B cell (primary cell): ENCODE results near the gene ERRFI1. TPM values are rescaled to one million over a fixed set of nuclear protein-coding genes. Genes with fewer than 3 reads are reported as not detected.

ENCODE experiments used
- ATAC-seq: fragments of 200-7000 bp; cut with Tn5 transposase; one replicate; pipeline ENCODE4 v1.10.0; 2021; ENCODE audit warnings: low read depth, mild to moderate bottlenecking, moderate number of reproducible peaks, moderate library complexity
- CTCF ChIA-PET: fragments of 350-600 bp; sonication (Branson Sonifier 250); formaldehyde crosslinking; loops from one replicate; lab custom pipeline; 2021; ENCODE audit warnings: antibody characterized with exemption, inconsistent platforms; lab: Charles Lee
- POLR2A ChIA-PET: fragments of 350-600 bp; sonication (Branson Sonifier 250); formaldehyde crosslinking; loops from one replicate; lab custom pipeline; 2021; ENCODE audit warnings: antibody characterized with exemption; lab: Charles Lee
- DNase-seq: peaks from one replicate; pipeline ENCODE4 v3.0.0; 2013
- H2AFZ ChIP-seq: 2 replicates; pipeline ENCODE4 v1.6.1; 2012; ENCODE audit warnings: mild to moderate bottlenecking, low read depth, low read length; ENCODE audit not compliant: insufficient read depth, poor library complexity, severe bottlenecking
- H3K27ac ChIP-seq, 2 donors: 1 replicate in 1 of 2; 2 replicates in 1 of 2; pipeline ENCODE4 v1.5.1; 2012 to 2013; ENCODE audit warnings: low read length in 2 of 2, mild to moderate bottlenecking in 2 of 2, moderate library complexity in 1 of 2
- H3K27me3 ChIP-seq, 4 experiments: fragments of 200-600 bp in 1 of 4; sonication (generic) in 1 of 4; replicated peaks in 1 of 4; 1 replicate in 2 of 4; 2 replicates in 2 of 4; pipeline versions ENCODE4 v1.6.1 to v1.7.0; 2013 to 2016; ENCODE audit warnings: low read length in 3 of 4, mild to moderate bottlenecking in 2 of 4, mixed read lengths in 1 of 4, moderate library complexity in 1 of 4; ENCODE audit not compliant: insufficient read depth in 4 of 4, control insufficient read depth in 3 of 4; ENCODE audit errors: control extremely low read depth in 1 of 4
- H3K36me3 ChIP-seq, 2 experiments: replicated peaks in 1 of 2; 1 replicate in 1 of 2; 2 replicates in 1 of 2; pipeline versions ENCODE4 v1.6.1 to v1.7.1; 2013; ENCODE audit warnings: low read length in 1 of 2; ENCODE audit not compliant: insufficient read depth in 2 of 2, control insufficient read depth in 1 of 2; ENCODE audit errors: control extremely low read depth in 1 of 2, extremely low read depth in 1 of 2
- H3K4me1 ChIP-seq, 2 donors: fragments of 200-600 bp in 1 of 2; sonication (generic) in 1 of 2; 1 replicate in 1 of 2; 2 replicates in 1 of 2; pipeline versions ENCODE4 v1.5.1 to v1.6.1; 2013 to 2017; ENCODE audit warnings: low read length in 2 of 2; ENCODE audit not compliant: control insufficient read depth in 2 of 2, insufficient read depth in 2 of 2
- H3K4me2 ChIP-seq: replicated peaks from 2 replicates; pipeline ENCODE3; 2012; ENCODE audit warnings: mild to moderate bottlenecking, low read depth, low read length; ENCODE audit not compliant: poor library complexity, severe bottlenecking
- H3K4me3 ChIP-seq, 5 experiments: fragments of 200-600 bp in 1 of 5; sonication (generic) in 1 of 5; 1 replicate in 3 of 5; 2 replicates in 2 of 5; pipeline versions ENCODE4 v1.5.1 to v1.7.0; 2011 to 2016; ENCODE audit warnings: low read length in 4 of 5, mild to moderate bottlenecking in 4 of 5, low read depth in 2 of 5, control low read depth in 1 of 5, moderate library complexity in 1 of 5; ENCODE audit not compliant: insufficient read depth in 1 of 5; ENCODE audit errors: control extremely low read depth in 1 of 5, extremely low read depth in 1 of 5
- H3K79me2 ChIP-seq: fragments of 200-600 bp; sonication (generic); one replicate; pipeline ENCODE4 v1.6.0; 2016; ENCODE audit warnings: low read length; ENCODE audit not compliant: control insufficient read depth, insufficient read depth
- H3K9ac ChIP-seq: fragments of 200-600 bp; sonication (generic); 2 replicates; pipeline ENCODE4 v1.6.1; 2017; ENCODE audit warnings: mild to moderate bottlenecking, low read length, moderate library complexity
- H3K9me3 ChIP-seq, 3 donors: one replicate each; pipeline versions ENCODE4 v1.6.1 to v1.7.1; 2013; ENCODE audit warnings: low read length in 2 of 3; ENCODE audit not compliant: control insufficient read depth in 2 of 3, insufficient read depth in 1 of 3; ENCODE audit errors: control extremely low read depth in 1 of 3
- H4K20me1 ChIP-seq: 2 replicates; pipeline ENCODE4 v1.6.0; 2012; ENCODE audit warnings: mild to moderate bottlenecking, low read length; ENCODE audit not compliant: insufficient read depth, control insufficient read depth, poor library complexity, severe bottlenecking
- H3K27ac Mint-ChIP-seq: one replicate; pipeline ENCODE4 v1.8.0; 2021; ENCODE audit warnings: mixed read lengths
- H3K27me3 Mint-ChIP-seq: one replicate; pipeline ENCODE4 v1.8.0; 2021; ENCODE audit warnings: mixed read lengths
- H3K4me1 Mint-ChIP-seq: one replicate; pipeline ENCODE4 v1.8.0; 2021; ENCODE audit warnings: mixed read lengths
- H3K4me3 Mint-ChIP-seq: one replicate; pipeline ENCODE4 v1.8.0; 2021; ENCODE audit warnings: mixed read lengths
- H3K9me3 Mint-ChIP-seq: one replicate; pipeline ENCODE4 v1.8.0; 2022; ENCODE audit warnings: mixed read lengths; ENCODE audit not compliant: insufficient read depth
- EZH2 ChIP-seq: IDR thresholded peaks from 2 replicates; pipeline ENCODE4 v1.6.1; 2012; ENCODE audit warnings: borderline replicate concordance, low read depth, mild to moderate bottlenecking, moderate library complexity, low read length; ENCODE audit not compliant: insufficient read depth, poor library complexity, severe bottlenecking
- whole genome bisulfite sequencing: methylation state at CpG from one replicate; pipeline ENCODE4 v1.1.5; 2013; ENCODE audit warnings: missing lambda C conversion rate; ENCODE audit not compliant: insufficient coverage; 5-methylcytosine and 5-hydroxymethylcytosine counted together
- intact Hi-C: fragments of 100-400 bp; cut with micrococcal nuclease; formaldehyde crosslinking; loops from one replicate; pipeline ENCODE4 v1.10.0; 2022
- polyA plus RNA-seq: library from polyadenylated mRNA; depleted of rRNA; stranded (reverse); fragments of >200 nt; gene quantifications from 2 replicates; pipeline ENCODE4 v1.2.3, GENCODE V29; 2012
- total RNA-seq, 2 donors: library from RNA; stranded (reverse); fragments of 120-200 nt in 1 of 2; gene quantifications; 1 replicate in 1 of 2; 2 replicates in 1 of 2; pipeline versions ENCODE4 v1.2.3 to v1.2.4, GENCODE V29; 2013 to 2022
- TF ChIP-seq, protein P1 (sequence below): fragments of 200-600 bp; IDR thresholded peaks from one replicate; pipeline ENCODE4 v1.8.0; 2022; ENCODE audit warnings: antibody characterized with exemption, mild to moderate bottlenecking

ERRFI1 gene
- total and polyA plus RNA-seq, 2 donors (not counting 1 experiment from before 2014, with no cell fraction given), result 1.5 to 2.0 TPM

DNA sequence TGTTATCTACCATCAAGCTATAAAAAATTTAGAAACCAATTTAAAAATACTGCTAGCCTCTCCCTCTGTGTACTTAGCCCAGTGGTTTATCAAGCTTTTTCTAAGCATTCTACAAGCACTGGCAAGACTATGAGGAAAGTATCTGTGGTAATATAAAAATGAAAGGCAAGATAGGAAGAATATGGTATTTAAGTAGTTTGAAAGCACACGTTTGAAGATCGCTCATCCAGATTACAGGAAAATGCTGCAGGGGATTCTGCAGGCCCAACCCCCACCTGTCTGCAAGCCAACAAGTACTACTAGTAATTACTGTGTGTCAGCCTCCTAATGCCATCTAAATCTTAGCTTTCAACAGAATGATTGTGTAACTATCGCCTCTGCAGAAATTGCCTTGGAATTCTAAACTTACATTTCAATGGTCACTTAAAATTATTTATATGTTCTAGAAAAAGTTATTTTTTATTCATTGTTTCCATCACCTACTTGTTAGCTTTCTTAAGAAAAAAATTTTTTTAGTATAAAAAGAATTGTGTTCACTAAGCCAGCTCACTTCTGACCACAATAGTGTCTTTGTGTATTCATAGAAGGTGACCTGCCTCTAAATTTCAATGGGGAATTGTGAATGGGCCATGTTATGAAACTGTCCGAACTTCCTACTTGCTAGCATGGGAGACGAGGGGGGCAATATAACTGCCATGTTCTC lies 8.5 kb downstream of the ERRFI1 start:
- no peak overlapping the region for H3K27ac ChIP-seq
- no peaks in the 10 kb centered on the region for H3K79me2 ChIP-seq
- no CpG with 5 or more reads among the region's 5 CpGs for WGBS
- intact Hi-C loops, result no loop called here
- POLR2A ChIA-PET, result no interaction called here
- Mint-ChIP-seq H3K9me3 (no peaks in the 10 kb centered on the region), H3K4me3 (no peak overlapping the region), H3K27me3 (peaks cover 27% of the 10 kb centered on the region), H3K4me1 (peaks cover 4% of the 10 kb centered on the region), H3K27ac (no peak overlapping the region)
- H4K20me1 ChIP-seq, result no peaks in the 10 kb centered on the region
- no peak overlapping the region for H3K9ac ChIP-seq
- TF ChIP-seq EZH2, result no peak
- TF ChIP-seq, protein P1, sequence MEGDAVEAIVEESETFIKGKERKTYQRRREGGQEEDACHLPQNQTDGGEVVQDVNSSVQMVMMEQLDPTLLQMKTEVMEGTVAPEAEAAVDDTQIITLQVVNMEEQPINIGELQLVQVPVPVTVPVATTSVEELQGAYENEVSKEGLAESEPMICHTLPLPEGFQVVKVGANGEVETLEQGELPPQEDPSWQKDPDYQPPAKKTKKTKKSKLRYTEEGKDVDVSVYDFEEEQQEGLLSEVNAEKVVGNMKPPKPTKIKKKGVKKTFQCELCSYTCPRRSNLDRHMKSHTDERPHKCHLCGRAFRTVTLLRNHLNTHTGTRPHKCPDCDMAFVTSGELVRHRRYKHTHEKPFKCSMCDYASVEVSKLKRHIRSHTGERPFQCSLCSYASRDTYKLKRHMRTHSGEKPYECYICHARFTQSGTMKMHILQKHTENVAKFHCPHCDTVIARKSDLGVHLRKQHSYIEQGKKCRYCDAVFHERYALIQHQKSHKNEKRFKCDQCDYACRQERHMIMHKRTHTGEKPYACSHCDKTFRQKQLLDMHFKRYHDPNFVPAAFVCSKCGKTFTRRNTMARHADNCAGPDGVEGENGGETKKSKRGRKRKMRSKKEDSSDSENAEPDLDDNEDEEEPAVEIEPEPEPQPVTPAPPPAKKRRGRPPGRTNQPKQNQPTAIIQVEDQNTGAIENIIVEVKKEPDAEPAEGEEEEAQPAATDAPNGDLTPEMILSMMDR, result no peak
- no peak overlapping the region for H3K4me3 ChIP-seq
- CTCF ChIA-PET, result interaction anchor here (1.2 to 9.9 kb wide), 5 partner anchors 14 to 831 kb away, joined by 3 to 182 read pairs (median 40); no protein-coding TSS in a partner anchor
- H2AFZ ChIP-seq, result no peak overlapping the region
- no peak overlapping the region for H3K4me2 ChIP-seq
- DNase-seq (no peak), ATAC-seq (no peak)
- no peaks in the 10 kb centered on the region for H3K36me3 ChIP-seq
- peaks cover 0 to 1% (median 0%) of the 10 kb centered on the region in 3 donors for H3K9me3 ChIP-seq
- peaks cover 3 to 8% of the 10 kb centered on the region in 2 donors for H3K4me1 ChIP-seq
- H3K27me3 ChIP-seq, result peaks cover 0 to 25% (median 11%) of the 10 kb centered on the region in 4 experiments

DNA sequence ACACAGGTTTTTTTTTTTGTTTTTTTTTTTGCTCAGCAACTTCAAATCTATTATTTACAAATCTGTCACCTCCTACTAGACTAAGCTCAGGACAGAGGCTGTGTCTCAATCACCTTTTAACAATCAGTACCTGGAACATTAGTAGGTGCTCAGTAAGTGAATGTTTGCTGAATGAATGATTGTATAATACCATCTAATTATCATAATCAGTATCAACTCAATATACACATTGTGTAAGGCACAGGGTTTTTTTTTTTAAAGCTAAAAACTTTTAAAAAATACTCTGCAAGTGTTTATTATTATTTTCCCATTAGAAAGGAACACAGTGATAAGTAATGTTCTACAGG lies 9.2 kb downstream of the ERRFI1 start:
- H3K9me3 Mint-ChIP-seq, result no peaks in the 10 kb centered on the region
- peaks cover 4% of the 10 kb centered on the region for H3K4me1 Mint-ChIP-seq
- ATAC-seq (no peak), DNase-seq (no peak)
- H3K27me3 Mint-ChIP-seq, result peaks cover 27% of the 10 kb centered on the region
- Histone ChIP-seq H3K9ac (no peak overlapping the region), H4K20me1 (no peaks in the 10 kb centered on the region), H2AFZ (no peak overlapping the region), H3K9me3 (peaks cover 0 to 1% (median 0%) of the 10 kb centered on the region in 3 donors), H3K79me2 (no peaks in the 10 kb centered on the region), H3K4me2 (no peak overlapping the region), H3K4me3 (no peak overlapping the region), H3K27ac (no peak overlapping the region), H3K36me3 (no peaks in the 10 kb centered on the region), H3K4me1 (peaks cover 3 to 8% of the 10 kb centered on the region in 2 donors), H3K27me3 (peaks cover 0 to 25% (median 11%) of the 10 kb centered on the region in 4 experiments)
- H3K27ac Mint-ChIP-seq, result no peak overlapping the region
- ChIA-PET CTCF (interaction anchor here (0.8 to 9.9 kb wide), 5 partner anchors 34 to 832 kb away, joined by 3 to 182 read pairs (median 40); no protein-coding TSS in a partner anchor), POLR2A (no interaction called here)
- TF ChIP-seq, protein P1, result no peak
- TF ChIP-seq EZH2, result no peak
- H3K4me3 Mint-ChIP-seq, result no peak overlapping the region
- intact Hi-C loops, result no loop called here
